IMR-90 (cell line): ENCODE measurements around the gene ADCY9. TPM values are rescaled to one million over a fixed set of nuclear protein-coding genes. Genes with fewer than 3 reads are reported as not detected.

Experiments used
- ATAC-seq: fragments of 200-7000 bp; cut with Tn5 transposase; 2 replicates; pipeline ENCODE4 v1.9.1; 2020; ENCODE audit warnings: low read depth, mild to moderate bottlenecking, moderate library complexity
- BruUV-seq: library from RNA; stranded (reverse); fragments of 400-500 nt; replicated peaks from 2 replicates; lab custom pipeline; 2021; lab: Mats Ljungman, UMichigan
- CTCF ChIA-PET: fragments of 300-600 bp; formaldehyde crosslinking; extraction: SDS; loops from one replicate; lab custom pipeline; 2021; ENCODE audit warnings: antibody characterized with exemption; lab: Yijun Ruan, JAX
- POLR2A ChIA-PET: fragments of 300-600 bp; sonication (Branson Sonifier 250); formaldehyde crosslinking; loops from one replicate; lab custom pipeline; 2022; ENCODE audit warnings: antibody characterized with exemption; ENCODE audit not compliant: unreplicated experiment; lab: Charles Lee
- DNase-seq: peaks from one replicate; pipeline ENCODE4 v3.0.0; 2013
- H2AFZ ChIP-seq: replicated peaks from 2 replicates; pipeline ENCODE3; 2013; ENCODE audit warnings: low read length, mild to moderate bottlenecking; ENCODE audit not compliant: poor library complexity
- H2AK5ac ChIP-seq: 2 replicates; pipeline ENCODE4 v1.6.1; 2013; ENCODE audit warnings: low read depth, low read length, inconsistent platforms
- H2AK9ac ChIP-seq: replicated peaks from 2 replicates; pipeline ENCODE3; 2013; ENCODE audit warnings: mild to moderate bottlenecking, low read depth, low read length, moderate library complexity; ENCODE audit not compliant: poor library complexity
- H2BK120ac ChIP-seq: 2 replicates; pipeline ENCODE4 v1.6.1; 2013; ENCODE audit warnings: low read depth, low read length, inconsistent platforms
- H2BK15ac ChIP-seq: 3 replicates; pipeline ENCODE4 v1.6.1; 2013; ENCODE audit warnings: low read depth, low read length, inconsistent platforms
- H2BK20ac ChIP-seq: 2 replicates; pipeline ENCODE4 v1.6.1; 2013; ENCODE audit warnings: low read depth, mild to moderate bottlenecking, inconsistent platforms, low read length, moderate library complexity
- H2BK5ac ChIP-seq: 2 replicates; pipeline ENCODE4 v1.6.1; 2013; ENCODE audit warnings: mild to moderate bottlenecking, low read depth, low read length, inconsistent platforms; ENCODE audit not compliant: poor library complexity, severe bottlenecking
- H3K14ac ChIP-seq: replicated peaks from 2 replicates; pipeline ENCODE4 v1.6.1; 2013; ENCODE audit warnings: low read depth, low read length, inconsistent platforms
- H3K18ac ChIP-seq: 2 replicates; pipeline ENCODE4 v1.6.1; 2013; ENCODE audit warnings: low read depth, low read length, control low read depth
- H3K23ac ChIP-seq: 2 replicates; pipeline ENCODE4 v1.6.1; 2013; ENCODE audit warnings: low read depth, low read length, inconsistent platforms
- H3K27ac ChIP-seq: 2 replicates; pipeline ENCODE4 v1.5.1; 2013; ENCODE audit warnings: mild to moderate bottlenecking, control low read depth, low read length; ENCODE audit not compliant: insufficient read depth
- H3K27me3 ChIP-seq: 2 replicates; pipeline ENCODE4 v1.6.1; 2013; ENCODE audit warnings: low read length; ENCODE audit not compliant: control insufficient read depth, insufficient read depth
- H3K36me3 ChIP-seq: 2 replicates; pipeline ENCODE4 v1.6.1; 2013; ENCODE audit warnings: low read length, mixed read lengths; ENCODE audit not compliant: control insufficient read depth, insufficient read depth
- H3K4ac ChIP-seq: 2 replicates; pipeline ENCODE4 v1.6.1; 2013; ENCODE audit warnings: low read depth, low read length, inconsistent platforms
- H3K4me1 ChIP-seq: 2 replicates; pipeline ENCODE4 v1.6.1; 2013; ENCODE audit warnings: low read length, mixed read lengths; ENCODE audit not compliant: control insufficient read depth, insufficient read depth
- H3K4me2 ChIP-seq: 2 replicates; pipeline ENCODE4 v1.6.1; 2013; ENCODE audit warnings: low read depth, mild to moderate bottlenecking, control low read depth, low read length, moderate library complexity
- H3K4me3 ChIP-seq: 2 replicates; pipeline ENCODE4 v1.5.1; 2013; ENCODE audit warnings: low read depth, mild to moderate bottlenecking, control low read depth, low read length, moderate library complexity; ENCODE audit not compliant: insufficient read depth
- H3K56ac ChIP-seq: 2 replicates; pipeline ENCODE4 v1.6.1; 2013; ENCODE audit warnings: low read length, inconsistent platforms; ENCODE audit not compliant: insufficient read depth; ENCODE audit errors: extremely low read depth
- H3K79me1 ChIP-seq, 2 experiments: 2 replicates each; pipeline ENCODE4 v1.6.1; 2013; ENCODE audit warnings: low read length in 2 of 2, inconsistent platforms in 1 of 2, low read depth in 1 of 2
- H3K9ac ChIP-seq: 2 replicates; pipeline ENCODE4 v1.6.1; 2013; ENCODE audit warnings: low read depth, low read length, control low read depth
- H3K9me1 ChIP-seq: 2 replicates; pipeline ENCODE4 v1.6.1; 2013; ENCODE audit warnings: low read length, inconsistent platforms; ENCODE audit not compliant: insufficient read depth
- H3K9me3 ChIP-seq: 2 replicates; pipeline ENCODE4 v1.6.1; 2013; ENCODE audit warnings: low read length; ENCODE audit not compliant: control insufficient read depth, insufficient read depth
- H4K20me1 ChIP-seq: 2 replicates; pipeline ENCODE4 v1.6.1; 2013; ENCODE audit warnings: low read length, inconsistent platforms; ENCODE audit not compliant: insufficient read depth
- H4K5ac ChIP-seq: 2 replicates; pipeline ENCODE4 v1.6.1; 2013; ENCODE audit warnings: mild to moderate bottlenecking, low read depth, low read length, control low read depth
- H4K8ac ChIP-seq, 2 experiments: 2 replicates each; pipeline ENCODE4 v1.6.1; 2013; ENCODE audit warnings: low read depth in 2 of 2, low read length in 2 of 2, control low read depth in 1 of 2, inconsistent platforms in 1 of 2
- H4K91ac ChIP-seq: 2 replicates; pipeline ENCODE4 v1.6.1; 2013; ENCODE audit warnings: low read depth, low read length, inconsistent platforms; ENCODE audit not compliant: insufficient read depth
- FOS ChIP-seq: fragments of 150-350 bp; IDR thresholded peaks from 2 replicates; pipeline ENCODE4 v1.6.1; 2016; ENCODE audit warnings: low read depth, low read length
- MAZ ChIP-seq: IDR thresholded peaks from 2 replicates; pipeline ENCODE4 v1.6.1; 2012; ENCODE audit warnings: low read depth, mild to moderate bottlenecking, low read length, improper control_type of control experiment, moderate library complexity, borderline replicate concordance
- MXI1 ChIP-seq: IDR thresholded peaks from 2 replicates; pipeline ENCODE4 v1.6.1; 2012; ENCODE audit warnings: low read depth, mild to moderate bottlenecking, low read length, moderate library complexity, borderline replicate concordance
- NFE2L2 ChIP-seq: fragments of 150-350 bp; IDR thresholded peaks from 2 replicates; pipeline ENCODE4 v1.6.1; 2016; ENCODE audit warnings: low read depth, mild to moderate bottlenecking, low read length
- POLR2A ChIP-seq: IDR thresholded peaks from 2 replicates; pipeline ENCODE4 v1.6.1; 2012; ENCODE audit warnings: mild to moderate bottlenecking, low read depth, low read length
- RAD21 ChIP-seq: IDR thresholded peaks from 2 replicates; pipeline ENCODE4 v1.6.1; 2012; ENCODE audit warnings: low read length, improper control_type of control experiment
- RCOR1 ChIP-seq: IDR thresholded peaks from 2 replicates; pipeline ENCODE4 v1.6.1; 2012; ENCODE audit warnings: mild to moderate bottlenecking, low read length, improper control_type of control experiment; ENCODE audit not compliant: insufficient replicate concordance
- SMC3 ChIP-seq: fragments of 150-350 bp; IDR thresholded peaks from 2 replicates; pipeline ENCODE4 v1.6.1; 2016; ENCODE audit warnings: low read depth, mild to moderate bottlenecking, antibody characterized with exemption, low read length, moderate library complexity
- WGBS, 2 experiments: methylation state at CpG; one replicate each; pipeline versions ENCODE4 v1.1.5 to v1.1.7; 2013; ENCODE audit warnings: missing lambda C conversion rate in 2 of 2; ENCODE audit not compliant: insufficient read length in 1 of 2; ENCODE audit errors: extremely low coverage in 2 of 2; 5-methylcytosine and 5-hydroxymethylcytosine counted together
- dilution Hi-C: fragments of 300-500 bp; cut with HindIII; formaldehyde crosslinking; loops from one replicate; pipeline ENCODE4 v1.14.3; 2018; ENCODE audit warnings: low sequenced_read_pairs; ENCODE audit not compliant: unreplicated experiment
- in situ Hi-C: fragments of 300-500 bp; cut with MboI; formaldehyde crosslinking; loops from 3 replicates; pipeline ENCODE4 v1.14.3; 2019; ENCODE audit warnings: low sequenced_read_pairs, inconsistent platforms, mixed read lengths
- intact Hi-C: fragments of 100-400 bp; cut with micrococcal nuclease; formaldehyde crosslinking; loops from 2 replicates; pipeline ENCODE4 v1.10.0; 2022
- polyA plus RNA-seq, 3 experiments: library from polyadenylated mRNA; depleted of rRNA; stranded (reverse); fragments of >200 nt; gene quantifications; 2 replicates each; pipeline ENCODE4 v1.2.3, GENCODE V29; 2012; ENCODE audit warnings: low replicate concordance in 1 of 3
- total RNA-seq: library from RNA; depleted of rRNA; stranded (reverse); fragments of >200 nt; gene quantifications from 2 replicates; pipeline ENCODE4 v1.2.3, GENCODE V29; 2012
- TF ChIP-seq, protein P1 (sequence below): fragments of 150-350 bp; IDR thresholded peaks from 2 replicates; pipeline ENCODE4 v1.6.1; 2016; ENCODE audit warnings: low read depth, mild to moderate bottlenecking, low read length, moderate library complexity, borderline replicate concordance

The ADCY9 gene
- total and polyA plus RNA-seq, 2 of the 4 experiments (the other 2 are of a cell fraction): 5.4 to 12.5 TPM

DNA sequence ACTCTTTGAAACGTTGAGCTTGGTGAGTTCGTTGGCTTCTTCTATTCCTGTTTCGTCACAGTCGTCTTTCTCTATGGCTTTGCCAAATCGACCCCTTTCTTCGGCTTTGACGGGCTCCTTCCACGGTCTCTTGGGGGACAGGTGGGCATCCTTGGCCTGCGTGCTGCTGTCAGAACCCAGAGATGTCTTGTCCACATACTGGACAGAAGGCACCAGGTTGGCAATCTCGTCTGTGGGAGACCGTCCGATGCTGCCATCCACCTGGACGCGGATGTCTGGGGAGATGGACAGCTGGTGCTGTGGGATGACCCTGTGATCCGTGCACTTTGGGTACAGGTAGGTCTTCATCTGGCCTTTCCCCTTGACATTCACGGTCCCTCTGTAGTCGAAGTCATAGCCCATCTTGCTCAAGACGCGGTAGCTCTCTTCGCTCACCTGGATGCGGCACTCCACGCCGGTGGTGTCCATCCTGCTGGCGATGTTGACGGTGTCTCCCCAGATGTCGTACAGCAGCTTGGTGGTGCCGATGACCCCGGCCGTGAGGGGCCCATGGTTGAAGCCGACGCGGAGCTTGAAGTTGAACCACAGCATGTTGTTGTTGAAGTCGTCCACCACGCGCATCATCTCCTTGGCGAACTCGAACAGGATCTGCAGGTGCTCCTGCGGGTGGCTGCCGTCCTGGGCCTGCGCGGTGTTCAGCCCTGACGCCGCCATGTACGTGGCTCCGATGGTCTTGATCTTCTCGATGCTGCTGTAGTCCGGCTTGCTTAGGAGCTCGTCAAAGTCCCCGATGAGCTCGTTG is 150.3 kb downstream of the ADCY9 start:
- no peaks in the 10 kb centered on the region for H3K9me3 ChIP-seq
- DNase-seq: no peak
- no peak overlapping the region for H4K91ac ChIP-seq
- no peak overlapping the region for H4K8ac ChIP-seq
- no TSS peak for BruUV-seq
- H3K14ac ChIP-seq: no peak overlapping the region
- H3K4me3 ChIP-seq: no peak overlapping the region
- ChIA-PET POLR2A (no interaction called here), CTCF (interaction anchor here (0.6 kb wide), 2 partner anchors 155 to 231 kb away, joined by 5 to 6 read pairs; no protein-coding TSS in a partner anchor)
- H4K20me1 ChIP-seq: 0 out of 2 replicates have a peak, but pooled peaks cover 1% of the 10 kb centered on the region
- H3K27ac ChIP-seq: no peak overlapping the region
- no peak overlapping the region for H3K4ac ChIP-seq
- peaks cover 15% of the 10 kb centered on the region for H3K9me1 ChIP-seq
- no peaks in the 10 kb centered on the region for H3K27me3 ChIP-seq
- H3K18ac ChIP-seq: no peak overlapping the region
- no peak for ATAC-seq
- no peak overlapping the region for H2AFZ ChIP-seq
- H3K23ac ChIP-seq: no peak overlapping the region
- H3K4me1 ChIP-seq: peaks cover 10% of the 10 kb centered on the region
- peaks cover 17% of the 10 kb centered on the region for H3K36me3 ChIP-seq
- intact Hi-C loops: no loop called here
- in situ Hi-C loops: no loop called here
- no peak overlapping the region for H4K5ac ChIP-seq
- no peak overlapping the region for H2BK15ac ChIP-seq
- no peak overlapping the region for H3K56ac ChIP-seq
- H2AK9ac ChIP-seq: no peak overlapping the region
- H3K79me1 ChIP-seq: peaks cover 5 to 21% of the 10 kb centered on the region in 2 experiments; a peak in 2 of 4 replicates
- TF ChIP-seq POLR2A (no peak), NFE2L2 (no peak), MXI1 (no peak), RCOR1 (no peak), SMC3 (no peak), FOS (no peak), MAZ (no peak), RAD21 (no peak)
- TF ChIP-seq, protein P1, sequence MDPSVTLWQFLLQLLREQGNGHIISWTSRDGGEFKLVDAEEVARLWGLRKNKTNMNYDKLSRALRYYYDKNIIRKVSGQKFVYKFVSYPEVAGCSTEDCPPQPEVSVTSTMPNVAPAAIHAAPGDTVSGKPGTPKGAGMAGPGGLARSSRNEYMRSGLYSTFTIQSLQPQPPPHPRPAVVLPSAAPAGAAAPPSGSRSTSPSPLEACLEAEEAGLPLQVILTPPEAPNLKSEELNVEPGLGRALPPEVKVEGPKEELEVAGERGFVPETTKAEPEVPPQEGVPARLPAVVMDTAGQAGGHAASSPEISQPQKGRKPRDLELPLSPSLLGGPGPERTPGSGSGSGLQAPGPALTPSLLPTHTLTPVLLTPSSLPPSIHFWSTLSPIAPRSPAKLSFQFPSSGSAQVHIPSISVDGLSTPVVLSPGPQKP: no peak
- H2AK5ac ChIP-seq: no peak overlapping the region
- dilution Hi-C loops: no loop called here
- no peak overlapping the region for H2BK5ac ChIP-seq
- no peak overlapping the region for H3K4me2 ChIP-seq
- H2BK20ac ChIP-seq: no peak overlapping the region
- H3K9ac ChIP-seq: no peak overlapping the region
- no peak overlapping the region for H2BK120ac ChIP-seq
- WGBS, 2 experiments: 96% methylated on average over 44 of the region's 50 CpGs; no CpG with 5 or more reads in 1 of the 2 experiments
